GM18907 (cell line): ENCODE results near the gene IL18.
"Not testable (repeated sequence)": the region's sequence is repeated elsewhere in the genome, so short reads cannot be mapped to it uniquely, and the experiment has no call there.

Experiments
- ATAC-seq: cut with Tn5 transposase; IDR thresholded peaks from one replicate; pipeline ENCODE4 v1.9.1; 2021; ENCODE audit warnings: mild to moderate bottlenecking, moderate library complexity; ENCODE audit not compliant: unreplicated experiment

Gene IL18

DNA sequence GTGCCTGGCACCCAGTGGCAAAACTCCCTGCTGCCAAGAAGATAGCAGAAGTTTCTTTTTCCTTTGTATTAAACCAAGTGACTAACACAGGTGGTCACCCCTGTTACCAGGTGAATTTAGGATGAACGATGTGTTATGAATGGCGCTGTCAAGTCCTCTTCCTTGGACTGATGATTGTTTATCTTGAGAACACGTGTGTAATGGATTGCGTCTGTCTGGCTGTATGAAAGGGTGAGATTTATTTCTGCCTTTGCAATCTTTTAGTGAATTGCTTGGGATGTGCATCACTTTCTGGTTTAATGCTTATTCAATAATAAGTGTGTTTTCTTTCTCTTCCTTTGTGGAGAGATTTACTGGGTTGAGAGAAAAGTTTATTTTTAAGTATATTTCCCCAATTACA lies 40.8 kb downstream of the IL18 start:
- ATAC-seq, result no peak

DNA sequence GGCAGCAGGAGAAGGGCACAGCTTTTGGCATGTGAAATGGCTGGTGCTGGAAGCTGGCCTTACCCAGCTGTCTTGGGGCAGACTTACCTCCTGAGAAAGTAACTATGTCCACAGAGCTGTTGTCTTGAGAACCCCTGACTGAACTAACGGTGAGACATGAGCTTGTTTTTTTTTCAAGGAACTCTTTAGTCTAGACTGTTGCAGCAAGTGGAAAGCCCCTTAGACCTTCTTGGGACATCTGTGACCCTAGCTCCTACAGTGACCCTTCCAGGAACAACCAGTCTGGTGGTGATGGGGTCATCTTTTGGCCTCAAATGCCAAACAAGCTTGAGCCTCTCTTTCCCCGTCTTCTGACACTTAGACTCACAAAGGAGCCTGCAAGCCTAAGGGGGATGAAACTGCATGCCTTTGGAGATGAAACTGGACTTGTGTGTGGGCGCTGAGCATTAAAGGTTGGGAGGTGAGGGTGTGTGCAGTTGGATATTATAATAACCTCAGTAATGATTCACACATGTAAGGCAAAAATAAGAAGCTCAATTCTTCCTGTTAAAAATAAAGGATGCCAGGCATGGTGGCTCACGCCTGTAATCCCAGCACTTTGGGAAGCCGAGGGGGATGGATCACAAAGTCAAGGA lies 41.8 kb downstream of the IL18 start:
- ATAC-seq, result no peak

- no peak for ATAC-seq
These were observed 45.7 kb downstream of the IL18 start for GRCh38 chr11:112118176-112118575.

- ATAC-seq, result no peak
These were observed 48.5 kb downstream of the IL18 start for GRCh38 chr11:112115386-112115785.

GRCh38 chr11:112114460-112114859 lies 49.4 kb downstream of the IL18 start:
- ATAC-seq, result no peak

DNA sequence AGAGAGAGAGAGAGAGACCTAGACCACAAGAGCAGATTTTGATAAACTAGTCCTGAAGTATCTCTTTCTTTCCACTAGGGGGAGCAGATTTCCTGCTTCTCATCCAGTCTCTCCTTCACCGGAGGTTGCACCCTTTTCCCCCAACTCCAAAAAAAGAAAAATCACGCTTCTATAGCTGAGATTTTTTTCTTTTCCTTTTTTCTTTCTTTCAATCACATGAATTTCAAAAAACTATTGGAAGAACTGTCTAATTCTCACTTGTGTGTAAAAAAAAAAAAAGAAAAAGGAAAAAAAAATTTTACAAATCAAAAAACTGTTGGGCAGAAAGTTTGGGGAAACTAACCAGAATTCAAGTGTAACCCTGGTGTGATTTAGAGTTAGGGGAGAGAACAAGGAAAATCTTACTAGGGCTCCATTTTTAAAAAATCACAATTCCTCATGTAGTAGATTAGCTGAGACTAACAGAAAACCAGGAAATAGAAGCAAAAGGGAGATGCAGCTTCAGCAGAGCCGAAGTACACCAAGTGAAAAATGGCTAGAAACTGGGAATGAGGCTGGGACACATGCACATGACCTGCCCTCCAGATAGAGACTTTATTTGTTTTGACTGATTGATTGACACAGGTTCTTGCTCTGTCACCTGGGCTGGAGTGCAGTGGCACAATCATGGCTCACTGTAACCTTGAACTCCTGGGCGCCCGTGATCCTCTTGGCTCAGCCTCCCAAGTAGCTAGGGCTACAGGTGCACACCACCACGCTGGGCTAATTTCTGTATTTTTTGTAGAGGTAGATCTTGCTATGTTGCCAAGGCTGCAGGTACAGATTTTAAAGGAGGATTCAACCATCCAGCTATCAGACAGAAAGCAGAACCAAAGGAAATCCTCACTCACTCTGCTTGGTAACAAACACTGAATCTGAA lies 50.1 kb downstream of the IL18 start:
- ATAC-seq, result no peak

GRCh38 chr11:112106070-112106469 lies 57.8 kb downstream of the IL18 start:
- no peak for ATAC-seq

DNA sequence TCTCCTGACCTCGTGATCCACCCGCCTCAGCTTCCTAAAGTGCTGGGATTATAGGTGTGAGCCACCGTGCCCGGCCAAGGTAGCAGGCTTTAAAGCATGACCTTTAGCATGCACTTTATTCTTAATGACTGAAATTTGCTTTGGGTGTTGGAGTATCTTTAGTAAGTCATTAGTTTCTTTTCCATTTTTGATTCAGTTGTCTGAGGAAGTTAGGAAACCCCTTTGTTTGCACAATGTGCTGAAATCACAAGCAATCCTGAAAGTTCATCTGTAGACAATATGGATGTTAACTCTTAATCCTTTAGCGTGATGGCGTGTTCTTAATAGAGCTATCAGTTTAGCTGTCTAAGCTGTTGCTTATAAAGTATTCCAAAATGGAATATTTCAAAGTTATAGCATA lies 60.4 kb downstream of the IL18 start:
- no peak for ATAC-seq

GRCh38 chr11:112100462-112100861 lies 63.4 kb downstream of the IL18 start:
- no peak for ATAC-seq

- no peak for ATAC-seq
These were observed 66.0 kb downstream of the IL18 start for GRCh38 chr11:112097734-112098528.

- no peak for ATAC-seq
These were observed 67.7 kb downstream of the IL18 start for GRCh38 chr11:112096194-112096593.

GRCh38 chr11:112095302-112095701 lies 68.6 kb downstream of the IL18 start:
- ATAC-seq, result not testable (repeated sequence)
